BE2C (cell line): ENCODE results near the gene TGFBI.
A peak's percentile ranks its signal among the peaks of the same experiment; 100 is the strongest.

Experiments used
- DNase-seq: peaks from one replicate; pipeline ENCODE4 v3.0.0-alpha.2; 2020
- H3K27me3 ChIP-seq: fragments of 250-450 bp; sonication (Bioruptor Pico); 2 replicates; pipeline ENCODE4 v1.5.1; 2020; ENCODE audit warnings: mild to moderate bottlenecking
- H3K36me3 ChIP-seq: fragments of 250-450 bp; sonication (Bioruptor Pico); 2 replicates; pipeline ENCODE4 v1.5.1; 2020; ENCODE audit warnings: mild to moderate bottlenecking
- H3K4me1 ChIP-seq: fragments of 250-450 bp; sonication (Bioruptor Pico); 2 replicates; pipeline ENCODE4 v1.5.1; 2020
- H3K4me3 ChIP-seq: 2 replicates; pipeline ENCODE4 v1.5.1; 2011; ENCODE audit warnings: low read depth, low read length
- H3K9me3 ChIP-seq: fragments of 250-450 bp; sonication (Bioruptor Pico); 2 replicates; pipeline ENCODE4 v1.5.1; 2020
- TF ChIP-seq, protein P1 (sequence below): IDR thresholded peaks from 2 replicates; pipeline ENCODE4 v1.5.1; 2012; ENCODE audit warnings: mild to moderate bottlenecking, low read depth, low read length

Gene TGFBI

DNA sequence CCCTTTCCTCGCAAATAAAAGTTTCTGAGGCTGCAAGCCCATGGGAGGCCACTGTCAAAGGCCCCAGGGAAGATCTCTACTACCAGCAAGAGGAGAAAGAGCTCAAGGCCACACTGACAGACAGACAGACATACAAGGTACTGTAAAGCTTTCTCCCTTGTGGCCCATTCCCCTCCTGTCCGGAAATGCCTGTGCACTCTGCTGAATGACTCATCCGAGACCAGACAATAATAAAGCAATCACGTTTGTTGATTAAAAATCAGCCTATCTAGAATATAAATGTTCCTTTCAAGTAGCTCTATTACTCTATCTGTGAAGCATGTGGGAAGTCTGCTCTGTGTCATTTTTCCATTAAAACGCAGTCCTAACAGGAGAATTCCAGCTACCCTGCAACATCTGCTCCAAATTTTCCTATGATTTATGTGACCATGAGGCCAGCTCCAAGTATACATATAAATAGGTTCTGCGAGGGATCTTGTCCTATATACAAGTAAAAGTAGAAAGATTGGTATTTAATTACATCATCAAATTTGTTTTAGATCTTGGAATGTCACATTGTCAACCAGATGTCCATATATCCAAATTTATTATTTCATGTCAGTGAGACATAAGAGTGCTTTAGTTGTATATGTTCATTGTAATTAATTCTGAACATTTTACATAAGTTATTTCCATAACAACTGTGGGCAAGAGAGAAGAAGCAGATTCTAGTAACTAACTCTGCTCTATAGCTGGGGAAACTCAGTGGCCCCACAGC lies 34.7 kb upstream of the TGFBI start:
- DNase-seq = peak; percentile 64
- peaks cover 3% of the 10 kb centered on the region; the same call in 1 of the 2 replicates for H3K4me1 ChIP-seq

DNA sequence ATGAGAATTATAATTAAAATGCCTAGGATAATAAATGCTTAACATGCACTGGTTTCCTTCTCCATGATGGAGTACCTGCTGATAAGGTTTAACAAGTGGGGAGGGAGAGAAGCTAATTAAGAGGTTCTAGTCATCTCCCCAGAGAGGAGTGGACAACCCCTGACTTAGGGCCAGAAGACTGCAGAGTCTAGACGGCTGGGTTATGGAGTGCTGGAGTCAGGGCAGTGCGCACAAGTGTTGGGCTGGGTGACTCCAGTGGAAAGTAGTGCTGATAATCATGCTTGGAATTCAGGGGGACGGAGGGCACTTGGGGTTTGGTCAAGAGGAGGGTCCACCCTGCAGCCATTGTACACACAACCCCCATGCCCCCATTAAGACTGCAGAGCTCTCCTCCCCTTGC lies 32.8 kb upstream of the TGFBI start:
- H3K36me3 ChIP-seq = no peaks in the 10 kb centered on the region
- DNase-seq = no peak
- no peaks in the 10 kb centered on the region; the same call in 1 of the 2 replicates for H3K4me1 ChIP-seq
- TF ChIP-seq, protein P1, sequence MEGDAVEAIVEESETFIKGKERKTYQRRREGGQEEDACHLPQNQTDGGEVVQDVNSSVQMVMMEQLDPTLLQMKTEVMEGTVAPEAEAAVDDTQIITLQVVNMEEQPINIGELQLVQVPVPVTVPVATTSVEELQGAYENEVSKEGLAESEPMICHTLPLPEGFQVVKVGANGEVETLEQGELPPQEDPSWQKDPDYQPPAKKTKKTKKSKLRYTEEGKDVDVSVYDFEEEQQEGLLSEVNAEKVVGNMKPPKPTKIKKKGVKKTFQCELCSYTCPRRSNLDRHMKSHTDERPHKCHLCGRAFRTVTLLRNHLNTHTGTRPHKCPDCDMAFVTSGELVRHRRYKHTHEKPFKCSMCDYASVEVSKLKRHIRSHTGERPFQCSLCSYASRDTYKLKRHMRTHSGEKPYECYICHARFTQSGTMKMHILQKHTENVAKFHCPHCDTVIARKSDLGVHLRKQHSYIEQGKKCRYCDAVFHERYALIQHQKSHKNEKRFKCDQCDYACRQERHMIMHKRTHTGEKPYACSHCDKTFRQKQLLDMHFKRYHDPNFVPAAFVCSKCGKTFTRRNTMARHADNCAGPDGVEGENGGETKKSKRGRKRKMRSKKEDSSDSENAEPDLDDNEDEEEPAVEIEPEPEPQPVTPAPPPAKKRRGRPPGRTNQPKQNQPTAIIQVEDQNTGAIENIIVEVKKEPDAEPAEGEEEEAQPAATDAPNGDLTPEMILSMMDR = no peak
- H3K27me3 ChIP-seq = peaks cover 28% of the 10 kb centered on the region
- H3K9me3 ChIP-seq = no peaks in the 10 kb centered on the region
- H3K4me3 ChIP-seq = no peak overlapping the region

More for the DNA sequence above, 34.7 kb upstream of the TGFBI start:
- Histone ChIP-seq H3K36me3 (no peaks in the 10 kb centered on the region), H3K4me3 (no peak overlapping the region), H3K9me3 (no peaks in the 10 kb centered on the region), H3K27me3 (peaks cover 28% of the 10 kb centered on the region)
- TF ChIP-seq, protein P1 = no peak

DNA sequence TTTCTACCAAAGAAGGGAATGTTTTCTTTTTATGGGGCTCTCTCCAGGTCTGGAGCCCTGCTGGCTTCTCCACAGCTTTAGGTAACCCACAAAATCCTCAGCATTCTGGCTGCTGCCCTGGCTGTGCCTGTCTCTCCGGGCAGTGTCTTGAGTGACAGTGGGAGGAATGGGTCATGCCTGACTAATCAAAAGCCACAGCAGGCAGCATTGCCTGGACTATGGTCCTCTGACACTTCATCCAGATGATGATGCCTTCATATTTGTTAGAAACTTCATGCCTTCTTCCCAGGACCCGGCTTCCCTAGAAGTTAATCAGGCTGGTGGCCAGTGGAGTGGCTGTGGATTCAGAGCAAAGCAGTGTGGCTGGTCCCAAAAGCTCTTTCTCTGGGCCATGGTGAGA lies 32.2 kb upstream of the TGFBI start:
- Histone ChIP-seq H3K27me3 (peaks cover 22% of the 10 kb centered on the region), H3K9me3 (no peaks in the 10 kb centered on the region), H3K36me3 (no peaks in the 10 kb centered on the region), H3K4me3 (no peak overlapping the region), H3K4me1 (no peaks in the 10 kb centered on the region; the same call in 1 of the 2 replicates)
- no peak for DNase-seq
- TF ChIP-seq, protein P1 = no peak

DNA sequence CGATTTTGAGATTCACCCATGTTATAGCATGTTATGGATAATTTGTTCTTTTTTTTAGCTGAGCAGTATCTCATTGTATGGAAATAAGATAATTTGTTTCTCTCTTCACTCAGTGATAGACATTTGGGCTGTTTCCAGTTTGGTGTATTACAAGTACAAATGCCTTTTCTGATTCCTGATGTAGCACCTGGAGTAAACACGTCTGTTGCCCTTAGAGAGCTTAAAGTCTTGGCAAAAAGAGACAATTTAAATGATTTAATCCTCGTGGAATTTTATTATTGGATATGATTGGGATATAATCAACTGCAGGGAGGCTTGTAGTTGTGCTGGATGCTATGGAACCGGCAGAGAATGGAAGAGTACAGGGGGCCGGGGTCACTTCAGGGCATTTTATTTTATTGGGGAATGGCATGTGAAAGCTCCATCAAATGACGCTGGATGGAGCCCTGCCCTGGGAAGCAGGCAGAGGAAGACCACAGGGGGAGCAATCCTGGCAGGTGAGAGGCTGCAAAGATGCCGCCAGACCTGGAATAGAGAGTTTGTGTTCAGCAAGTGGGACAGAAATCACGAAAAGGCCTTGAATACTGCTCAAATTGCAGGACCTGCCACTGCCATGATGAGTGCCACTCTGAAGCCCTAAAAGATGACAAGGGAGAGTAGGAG lies 31.0 kb upstream of the TGFBI start:
- Histone ChIP-seq H3K4me1 (no peaks in the 10 kb centered on the region; the same call in 1 of the 2 replicates), H3K4me3 (no peak overlapping the region), H3K9me3 (no peaks in the 10 kb centered on the region), H3K27me3 (peaks cover 22% of the 10 kb centered on the region), H3K36me3 (no peaks in the 10 kb centered on the region)
- no peak for DNase-seq
- TF ChIP-seq, protein P1 = no peak

DNA sequence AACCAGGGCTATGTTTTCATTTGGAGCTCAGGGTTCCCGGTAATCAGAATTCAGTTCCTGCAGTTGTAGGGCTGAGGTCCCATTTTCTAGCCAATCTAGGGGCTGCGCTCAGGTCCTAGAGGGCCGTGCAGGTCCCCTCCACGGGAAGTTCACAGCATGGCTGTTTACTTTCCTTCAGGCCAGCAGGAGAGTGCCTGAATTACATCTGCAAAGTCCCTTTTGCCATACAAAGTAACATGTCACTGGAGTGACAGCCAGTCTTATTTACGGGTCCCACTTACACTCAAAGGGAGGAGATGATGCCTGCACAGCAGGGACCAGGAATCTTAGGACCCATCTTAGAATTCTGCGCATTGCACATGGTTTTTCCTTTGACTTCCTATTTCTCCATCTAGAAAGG lies 29.9 kb upstream of the TGFBI start:
- Histone ChIP-seq H3K36me3 (no peaks in the 10 kb centered on the region), H3K27me3 (peaks cover 22% of the 10 kb centered on the region), H3K4me3 (no peak overlapping the region), H3K9me3 (no peaks in the 10 kb centered on the region), H3K4me1 (no peaks in the 10 kb centered on the region)
- no peak for DNase-seq
- TF ChIP-seq, protein P1 = no peak
